AG09309 (cell line): ENCODE results near the gene SNX9.
"Not testable (repeated sequence)": the region's sequence is repeated elsewhere in the genome, so short reads cannot be mapped to it uniquely, and the experiment has no call there.

ENCODE experiments used
- DNase-seq: peaks from one replicate; pipeline ENCODE4 v3.0.0-alpha.2; 2010; ENCODE audit warnings: low read depth
- H3K4me3 ChIP-seq: 2 replicates; pipeline ENCODE4 v1.5.1; 2011; ENCODE audit warnings: mild to moderate bottlenecking, low read depth, low read length, moderate library complexity; ENCODE audit not compliant: control insufficient read depth
- CTCF ChIP-seq: IDR thresholded peaks from 2 replicates; pipeline ENCODE4 v1.5.1; 2011; ENCODE audit warnings: mild to moderate bottlenecking, low read depth, low read length, inconsistent platforms; ENCODE audit not compliant: insufficient read depth, control insufficient read depth; ENCODE audit errors: missing control alignments

Gene SNX9

GRCh38 chr6:157929076-157929475 is 106.0 kb downstream of the SNX9 start:
- DNase-seq = no peak
- H3K4me3 ChIP-seq = no peak overlapping the region
- no peak for TF ChIP-seq CTCF

- DNase-seq = no peak
- no peak overlapping the region for H3K4me3 ChIP-seq
- TF ChIP-seq CTCF = no peak
These were observed 106.8 kb downstream of the SNX9 start for GRCh38 chr6:157929765-157930319.

- no peak overlapping the region for H3K4me3 ChIP-seq
- no peak for TF ChIP-seq CTCF
- DNase-seq = no peak
These were observed 112.7 kb downstream of the SNX9 start for GRCh38 chr6:157935786-157936185.

GRCh38 chr6:157937318-157937717 is 114.3 kb downstream of the SNX9 start:
- H3K4me3 ChIP-seq = no peak overlapping the region
- no peak for TF ChIP-seq CTCF
- DNase-seq = no peak

- H3K4me3 ChIP-seq = no peak overlapping the region
- TF ChIP-seq CTCF = no peak
- no peak for DNase-seq
These were observed 114.9 kb downstream of the SNX9 start for GRCh38 chr6:157937916-157938315.

GRCh38 chr6:157940375-157941036 is 117.5 kb downstream of the SNX9 start:
- not testable (repeated sequence) for H3K4me3 ChIP-seq, DNase-seq

- DNase-seq = no peak
- no peak overlapping the region for H3K4me3 ChIP-seq
- no peak for TF ChIP-seq CTCF
These were observed 118.2 kb downstream of the SNX9 start for GRCh38 chr6:157941101-157941863.
